Hepatocyte (in vitro differentiated cells): ENCODE measurements around the gene LGI4. TPM values are rescaled to one million over a fixed set of nuclear protein-coding genes. Genes with fewer than 3 reads are reported as not detected.

Experiments
- DNase-seq: peaks from one replicate; pipeline ENCODE4 v3.0.0-alpha.2; 2016; ENCODE audit warnings: low spot score
- H2AFZ ChIP-seq: fragments of 200-600 bp; sonication (generic); 2 replicates; pipeline ENCODE4 v1.6.0; 2016; ENCODE audit warnings: antibody characterized with exemption, mild to moderate bottlenecking
- H3K27ac ChIP-seq: fragments of 200-600 bp; sonication (generic); 2 replicates; pipeline ENCODE4 v1.5.1; 2016; ENCODE audit warnings: mild to moderate bottlenecking
- H3K27me3 ChIP-seq: fragments of 200-600 bp; sonication (generic); 2 replicates; pipeline ENCODE4 v1.6.1; 2016
- H3K36me3 ChIP-seq: fragments of 200-600 bp; sonication (generic); replicated peaks from 2 replicates; pipeline ENCODE4 v1.5.1; 2016; ENCODE audit warnings: low read depth; ENCODE audit not compliant: insufficient read depth
- H3K4me1 ChIP-seq: fragments of 200-600 bp; sonication (generic); 2 replicates; pipeline ENCODE4 v1.5.1; 2016; ENCODE audit warnings: mild to moderate bottlenecking, moderate library complexity; ENCODE audit not compliant: insufficient read depth
- H3K4me2 ChIP-seq: fragments of 200-600 bp; sonication (generic); 2 replicates; pipeline ENCODE4 v1.6.0; 2016
- H3K4me3 ChIP-seq: fragments of 200-600 bp; sonication (generic); 2 replicates; pipeline ENCODE4 v1.5.1; 2016; ENCODE audit warnings: mild to moderate bottlenecking
- H3K79me2 ChIP-seq: fragments of 200-600 bp; sonication (generic); 2 replicates; pipeline ENCODE4 v1.6.0; 2017; ENCODE audit warnings: mild to moderate bottlenecking
- H3K9me2 ChIP-seq: fragments of 200-600 bp; sonication (generic); replicated peaks from 2 replicates; pipeline ENCODE4 v1.6.0; 2017; ENCODE audit warnings: mild to moderate bottlenecking; ENCODE audit not compliant: insufficient read depth
- H3K9me3 ChIP-seq: fragments of 200-600 bp; sonication (generic); 2 replicates; pipeline ENCODE4 v1.5.1; 2016; ENCODE audit warnings: low read depth, mild to moderate bottlenecking
- H4K20me1 ChIP-seq: fragments of 200-600 bp; sonication (generic); 2 replicates; pipeline ENCODE4 v1.6.0; 2016; ENCODE audit warnings: mild to moderate bottlenecking; ENCODE audit not compliant: insufficient read depth, poor library complexity, severe bottlenecking
- EZH2 ChIP-seq: fragments of 200-600 bp; sonication (generic); IDR thresholded peaks from 2 replicates; pipeline ENCODE4 v1.6.1; 2016; ENCODE audit warnings: antibody characterized with exemption, mild to moderate bottlenecking, borderline replicate concordance
- EZH2phosphoT487 ChIP-seq: fragments of 200-600 bp; sonication (generic); IDR thresholded peaks from one replicate; pipeline ENCODE4 v1.6.1; 2018; ENCODE audit warnings: antibody characterized with exemption, mild to moderate bottlenecking, low read depth, moderate library complexity; ENCODE audit not compliant: unreplicated experiment, severe bottlenecking
- WGBS: methylation state at CpG from one replicate; pipeline ENCODE4 v1.1.6; 2016; ENCODE audit warnings: low lambda C conversion rate; ENCODE audit errors: missing lambda C conversion rate; 5-methylcytosine and 5-hydroxymethylcytosine counted together
- polyA plus RNA-seq: library from polyadenylated mRNA; unstranded; fragments of >200 nt; fragmentation: Nextera tagmentation; extraction: Ambion mirVana; gene quantifications from 2 replicates; pipeline ENCODE4 v1.2.1, GENCODE V29; 2016
- total RNA-seq: library from RNA; depleted of rRNA; stranded (reverse); fragments of >200 nt; gene quantifications from 2 replicates; pipeline ENCODE4 v1.2.3, GENCODE V29; 2014
- TF ChIP-seq, protein P1 (sequence below): fragments of 200-600 bp; sonication (generic); IDR thresholded peaks from 2 replicates; pipeline ENCODE4 v1.5.1; 2016; ENCODE audit warnings: antibody characterized with exemption, mild to moderate bottlenecking; ENCODE audit not compliant: poor library complexity

Gene LGI4
- total and polyA plus RNA-seq, 2 experiments from 2014 or later = 5.2 to 6.3 TPM

DNA sequence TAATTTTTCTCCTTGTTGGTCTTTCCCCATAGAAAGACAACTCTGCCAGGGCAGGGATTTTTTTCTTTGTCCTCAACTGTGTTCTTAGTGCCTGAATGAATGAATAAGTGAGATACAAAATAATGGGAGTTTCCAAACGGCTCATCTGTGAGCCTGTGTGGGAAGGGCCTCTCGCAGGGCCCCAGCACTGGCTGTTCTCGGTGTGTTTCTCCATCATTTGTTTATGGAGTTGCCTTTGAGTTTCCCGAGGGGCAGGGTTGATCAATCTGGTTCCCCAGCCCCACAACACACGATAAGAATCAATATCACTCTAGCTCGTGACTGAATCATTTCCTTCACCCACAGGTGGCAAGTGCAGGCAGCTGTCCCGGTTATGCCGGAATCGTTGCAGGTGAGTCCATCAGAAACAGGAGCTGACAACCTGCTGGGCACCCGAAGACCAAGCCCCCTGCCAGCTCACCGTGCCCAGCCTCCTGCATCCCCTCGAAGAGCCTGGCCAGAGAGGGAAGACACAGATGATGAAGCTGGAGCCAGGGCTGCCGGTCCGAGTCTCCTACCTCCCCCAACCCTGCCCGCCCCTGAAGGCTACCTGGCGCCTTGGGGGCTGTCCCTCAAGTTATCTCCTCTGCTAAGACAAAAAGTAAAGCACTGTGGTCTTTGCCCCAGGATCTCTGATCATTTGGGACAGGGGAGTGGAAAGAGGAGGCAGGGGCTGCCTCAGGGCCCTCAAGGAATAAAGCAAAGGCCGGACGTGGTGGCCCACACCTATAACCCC is 34.5 kb upstream of the LGI4 start:
- Histone ChIP-seq H3K4me2 (no peak overlapping the region), H3K9me2 (no peaks in the 10 kb centered on the region), H3K79me2 (no peaks in the 10 kb centered on the region), H3K4me3 (no peak overlapping the region), H2AFZ (no peak overlapping the region), H3K9me3 (no peaks in the 10 kb centered on the region), H4K20me1 (no peaks in the 10 kb centered on the region), H3K27me3 (no peaks in the 10 kb centered on the region), H3K4me1 (no peaks in the 10 kb centered on the region), H3K36me3 (no peaks in the 10 kb centered on the region), H3K27ac (no peak overlapping the region)
- WGBS = 82% methylated on average over 17 of the region's 18 CpGs
- TF ChIP-seq EZH2 = no peak
- TF ChIP-seq, protein P1, sequence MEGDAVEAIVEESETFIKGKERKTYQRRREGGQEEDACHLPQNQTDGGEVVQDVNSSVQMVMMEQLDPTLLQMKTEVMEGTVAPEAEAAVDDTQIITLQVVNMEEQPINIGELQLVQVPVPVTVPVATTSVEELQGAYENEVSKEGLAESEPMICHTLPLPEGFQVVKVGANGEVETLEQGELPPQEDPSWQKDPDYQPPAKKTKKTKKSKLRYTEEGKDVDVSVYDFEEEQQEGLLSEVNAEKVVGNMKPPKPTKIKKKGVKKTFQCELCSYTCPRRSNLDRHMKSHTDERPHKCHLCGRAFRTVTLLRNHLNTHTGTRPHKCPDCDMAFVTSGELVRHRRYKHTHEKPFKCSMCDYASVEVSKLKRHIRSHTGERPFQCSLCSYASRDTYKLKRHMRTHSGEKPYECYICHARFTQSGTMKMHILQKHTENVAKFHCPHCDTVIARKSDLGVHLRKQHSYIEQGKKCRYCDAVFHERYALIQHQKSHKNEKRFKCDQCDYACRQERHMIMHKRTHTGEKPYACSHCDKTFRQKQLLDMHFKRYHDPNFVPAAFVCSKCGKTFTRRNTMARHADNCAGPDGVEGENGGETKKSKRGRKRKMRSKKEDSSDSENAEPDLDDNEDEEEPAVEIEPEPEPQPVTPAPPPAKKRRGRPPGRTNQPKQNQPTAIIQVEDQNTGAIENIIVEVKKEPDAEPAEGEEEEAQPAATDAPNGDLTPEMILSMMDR = no peak
- no peak for TF ChIP-seq EZH2phosphoT487
- DNase-seq = no peak

DNA sequence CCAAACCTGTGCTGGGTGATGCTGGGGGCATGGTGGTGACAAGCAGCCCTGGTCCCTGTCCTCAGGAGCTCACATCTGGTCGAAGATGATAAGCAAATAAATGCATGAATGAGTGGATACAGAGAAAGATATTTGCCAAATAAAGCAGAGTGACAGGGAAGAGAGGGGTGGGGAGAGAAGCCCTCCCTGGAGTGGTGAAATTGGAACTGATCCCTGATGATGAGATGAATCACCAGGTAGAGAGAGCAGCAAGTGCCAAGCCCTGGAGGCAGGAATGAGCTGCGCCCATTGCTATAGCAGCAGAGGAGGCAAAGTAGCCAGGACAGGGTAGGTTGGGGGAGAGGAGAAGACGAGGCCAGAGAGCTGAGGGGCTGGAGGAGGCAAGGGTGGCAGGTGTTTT is 33.3 kb upstream of the LGI4 start:
- H3K27me3 ChIP-seq = no peaks in the 10 kb centered on the region
- 80% methylated on average over 3 of the region's 3 CpGs for WGBS
- no peaks in the 10 kb centered on the region for H4K20me1 ChIP-seq
- no peak overlapping the region for H3K27ac ChIP-seq
- H3K79me2 ChIP-seq = no peaks in the 10 kb centered on the region
- no peaks in the 10 kb centered on the region for H3K9me2 ChIP-seq
- H3K4me3 ChIP-seq = no peak overlapping the region
- TF ChIP-seq EZH2phosphoT487 (no peak), EZH2 (no peak)
- TF ChIP-seq, protein P1 = no peak
- H3K9me3 ChIP-seq = no peaks in the 10 kb centered on the region
- DNase-seq = no peak
- no peaks in the 10 kb centered on the region for H3K36me3 ChIP-seq
- H3K4me2 ChIP-seq = no peak overlapping the region
- H2AFZ ChIP-seq = no peak overlapping the region
- no peaks in the 10 kb centered on the region for H3K4me1 ChIP-seq

DNA sequence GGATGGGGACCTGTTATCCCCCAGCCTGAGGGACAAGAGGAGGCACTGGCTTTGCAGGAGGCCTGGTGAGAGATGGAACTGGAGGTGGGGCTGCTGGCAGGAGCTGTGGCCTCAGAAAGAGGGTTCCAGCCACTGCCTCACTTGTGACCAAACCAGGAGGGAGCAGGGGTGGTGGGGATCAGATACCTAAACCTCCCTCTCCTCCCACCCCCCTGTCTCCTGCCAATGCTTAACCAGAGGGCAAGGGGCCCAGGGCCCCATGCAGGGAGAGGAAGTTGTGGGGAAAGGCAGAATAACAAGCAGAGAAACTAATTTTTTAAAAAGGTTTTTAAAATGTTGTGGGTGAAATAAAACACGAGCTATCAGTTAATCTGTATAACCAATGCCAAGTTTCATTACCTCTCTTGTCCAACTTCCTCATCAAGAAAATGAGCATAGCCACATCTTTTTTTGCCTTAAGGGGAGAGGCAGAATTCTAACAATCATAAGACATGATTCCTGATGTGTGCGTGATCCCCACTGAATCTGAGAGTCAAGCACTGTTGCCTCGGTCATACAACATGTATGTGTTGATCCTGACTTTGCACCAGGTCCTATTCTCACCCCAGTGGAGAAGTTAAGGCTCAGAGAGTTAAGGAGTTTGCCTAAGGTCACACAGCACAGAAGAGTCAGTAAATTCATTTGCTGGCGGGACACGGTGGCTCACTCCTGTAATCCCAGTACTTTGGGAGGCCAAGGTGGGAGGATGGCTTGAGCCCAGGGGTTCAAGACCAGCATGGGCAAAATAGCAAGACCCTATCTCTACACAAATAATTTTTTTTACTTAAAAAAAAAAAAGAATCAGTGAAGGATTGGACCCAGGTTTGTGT is 32.6 kb upstream of the LGI4 start:
- no peak for DNase-seq
- Histone ChIP-seq H3K36me3 (no peaks in the 10 kb centered on the region), H3K4me3 (no peak overlapping the region), H2AFZ (no peak overlapping the region), H3K27me3 (no peaks in the 10 kb centered on the region), H3K9me3 (no peaks in the 10 kb centered on the region), H3K9me2 (no peaks in the 10 kb centered on the region), H3K79me2 (no peaks in the 10 kb centered on the region), H4K20me1 (no peaks in the 10 kb centered on the region), H3K4me1 (no peaks in the 10 kb centered on the region), H3K4me2 (no peak overlapping the region), H3K27ac (no peak overlapping the region)
- 84% methylated on average over 5 of the region's 5 CpGs for WGBS
- TF ChIP-seq EZH2 = no peak
- TF ChIP-seq EZH2phosphoT487 = no peak
- TF ChIP-seq, protein P1 = no peak
